BE2C (cell line): Measurements from ENCODE around the gene GRIK1.

Source experiments
- DNase-seq: peaks from one replicate; pipeline ENCODE4 v3.0.0-alpha.2; 2020
- H3K27me3 ChIP-seq: fragments of 250-450 bp; sonication (Bioruptor Pico); 2 replicates; pipeline ENCODE4 v1.5.1; 2020; ENCODE audit warnings: mild to moderate bottlenecking
- H3K36me3 ChIP-seq: fragments of 250-450 bp; sonication (Bioruptor Pico); 2 replicates; pipeline ENCODE4 v1.5.1; 2020; ENCODE audit warnings: mild to moderate bottlenecking
- H3K4me1 ChIP-seq: fragments of 250-450 bp; sonication (Bioruptor Pico); 2 replicates; pipeline ENCODE4 v1.5.1; 2020
- H3K4me3 ChIP-seq: 2 replicates; pipeline ENCODE4 v1.5.1; 2011; ENCODE audit warnings: low read depth, low read length
- H3K9me3 ChIP-seq: fragments of 250-450 bp; sonication (Bioruptor Pico); 2 replicates; pipeline ENCODE4 v1.5.1; 2020
- CTCF ChIP-seq: IDR thresholded peaks from 2 replicates; pipeline ENCODE4 v1.5.1; 2012; ENCODE audit warnings: mild to moderate bottlenecking, low read depth, low read length

Gene GRIK1

GRCh38 chr21:29904359-29905282, 35.2 kb downstream of the GRIK1 start:
- Histone ChIP-seq H3K9me3 (no peaks in the 10 kb centered on the region), H3K27me3 (no peaks in the 10 kb centered on the region)

GRCh38 chr21:29896884-29897283, 42.9 kb downstream of the GRIK1 start:
- no peak for TF ChIP-seq CTCF
- H3K9me3 ChIP-seq: no peaks in the 10 kb centered on the region; the same call in 1 of the 2 replicates
- H3K4me3 ChIP-seq: no peak overlapping the region
- H3K4me1 ChIP-seq: no peaks in the 10 kb centered on the region
- no peaks in the 10 kb centered on the region for H3K36me3 ChIP-seq
- H3K27me3 ChIP-seq: no peaks in the 10 kb centered on the region
- no peak for DNase-seq

More at GRCh38 chr21:29904359-29905282, 35.2 kb downstream of the GRIK1 start:
- H3K36me3 ChIP-seq: no peaks in the 10 kb centered on the region
- no peak overlapping the region for H3K4me3 ChIP-seq
- no peaks in the 10 kb centered on the region for H3K4me1 ChIP-seq
- no peak for TF ChIP-seq CTCF
- DNase-seq: no peak

GRCh38 chr21:29893687-29894086, 46.1 kb downstream of the GRIK1 start:
- Histone ChIP-seq H3K4me1 (no peaks in the 10 kb centered on the region), H3K4me3 (no peak overlapping the region), H3K36me3 (no peaks in the 10 kb centered on the region), H3K27me3 (no peaks in the 10 kb centered on the region), H3K9me3 (no peaks in the 10 kb centered on the region; the same call in 1 of the 2 replicates)
- DNase-seq: no peak
- no peak for TF ChIP-seq CTCF

GRCh38 chr21:29892379-29892778, 47.4 kb downstream of the GRIK1 start:
- H3K36me3 ChIP-seq: no peaks in the 10 kb centered on the region
- H3K4me1 ChIP-seq: no peaks in the 10 kb centered on the region
- H3K27me3 ChIP-seq: no peaks in the 10 kb centered on the region
- no peak for DNase-seq
- no peak for TF ChIP-seq CTCF
- H3K9me3 ChIP-seq: no peaks in the 10 kb centered on the region; the same call in 1 of the 2 replicates
- H3K4me3 ChIP-seq: no peak overlapping the region

- H3K27me3 ChIP-seq: no peaks in the 10 kb centered on the region
- H3K36me3 ChIP-seq: no peaks in the 10 kb centered on the region
- no peaks in the 10 kb centered on the region for H3K9me3 ChIP-seq
- H3K4me3 ChIP-seq: no peak overlapping the region
- no peak for DNase-seq
- no peak for TF ChIP-seq CTCF
- H3K4me1 ChIP-seq: no peaks in the 10 kb centered on the region
Measured at GRCh38 chr21:29888437-29888836, 51.4 kb downstream of the GRIK1 start.

GRCh38 chr21:29887313-29888009, 52.3 kb downstream of the GRIK1 start:
- no peak for TF ChIP-seq CTCF
- H3K4me3 ChIP-seq: no peak overlapping the region
- H3K9me3 ChIP-seq: no peaks in the 10 kb centered on the region
- no peaks in the 10 kb centered on the region for H3K27me3 ChIP-seq
- no peak for DNase-seq
- H3K4me1 ChIP-seq: no peaks in the 10 kb centered on the region
- no peaks in the 10 kb centered on the region for H3K36me3 ChIP-seq
